Hepatic stellate cell (primary cell): ENCODE data around the gene LIPK.
"Not testable (repeated sequence)": the region's sequence is repeated elsewhere in the genome, so short reads cannot be mapped to it uniquely, and the experiment has no call there.

Experiments used
- DNase-seq: peaks from one replicate; pipeline ENCODE4 v3.0.0; 2011; ENCODE audit warnings: low spot score

The LIPK gene, protein sequence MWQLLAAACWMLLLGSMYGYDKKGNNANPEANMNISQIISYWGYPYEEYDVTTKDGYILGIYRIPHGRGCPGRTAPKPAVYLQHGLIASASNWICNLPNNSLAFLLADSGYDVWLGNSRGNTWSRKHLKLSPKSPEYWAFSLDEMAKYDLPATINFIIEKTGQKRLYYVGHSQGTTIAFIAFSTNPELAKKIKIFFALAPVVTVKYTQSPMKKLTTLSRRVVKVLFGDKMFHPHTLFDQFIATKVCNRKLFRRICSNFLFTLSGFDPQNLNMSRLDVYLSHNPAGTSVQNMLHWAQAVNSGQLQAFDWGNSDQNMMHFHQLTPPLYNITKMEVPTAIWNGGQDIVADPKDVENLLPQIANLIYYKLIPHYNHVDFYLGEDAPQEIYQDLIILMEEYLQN

DNA sequence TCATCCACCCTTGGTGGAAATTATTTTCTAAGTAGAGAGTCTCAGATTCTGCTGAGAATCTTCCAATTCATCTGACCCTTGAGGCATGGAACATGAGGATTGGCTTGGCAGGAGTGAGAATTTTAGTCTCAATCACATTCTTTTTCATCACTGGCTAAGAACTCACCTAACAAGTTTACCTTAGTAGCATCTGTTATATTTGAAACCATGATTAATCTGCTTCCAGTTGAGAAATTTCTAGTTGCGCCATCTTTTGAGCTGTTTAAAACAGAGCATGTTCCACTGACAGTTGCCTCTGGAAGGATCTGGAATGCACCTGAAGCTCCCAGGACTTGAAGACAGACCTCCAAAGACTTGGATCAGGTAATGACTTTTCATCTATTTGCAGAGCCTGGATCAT, at the start of gene LIPK:
TSS of gene LIPK (plus strand) at position 292 of the 400 bp plus-strand sequence. CDS start 18,295 bp downstream, outside the sequence.
- DNase-seq = no peak

- no peak for DNase-seq
Measured at GRCh38 chr10:88657901-88658300, 48.1 kb upstream of the LIPK start.

GRCh38 chr10:88659725-88660597, 46.1 kb upstream of the LIPK start:
- DNase-seq = peak; percentile 13

DNA sequence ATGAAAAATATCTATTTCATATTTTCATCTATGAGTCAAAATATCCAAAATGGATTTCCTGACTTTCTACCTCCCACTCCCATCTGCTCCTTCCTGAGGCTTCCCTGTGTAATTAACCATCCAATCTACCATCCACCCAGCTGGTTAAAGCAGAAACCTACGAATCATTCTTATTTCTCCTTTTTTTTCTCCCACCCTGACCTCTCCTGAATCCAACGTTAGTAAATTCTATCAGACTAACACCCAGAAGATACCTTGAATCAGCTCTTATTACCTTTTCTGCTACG, 45.5 kb upstream of the LIPK start:
- no peak for DNase-seq

- DNase-seq = no peak
Measured at GRCh38 chr10:88661018-88661417, 45.0 kb upstream of the LIPK start.

- DNase-seq = no peak
Measured at GRCh38 chr10:88661577-88661976, 44.5 kb upstream of the LIPK start.

GRCh38 chr10:88663153-88663552, 42.9 kb upstream of the LIPK start:
- not testable (repeated sequence) for DNase-seq

DNA sequence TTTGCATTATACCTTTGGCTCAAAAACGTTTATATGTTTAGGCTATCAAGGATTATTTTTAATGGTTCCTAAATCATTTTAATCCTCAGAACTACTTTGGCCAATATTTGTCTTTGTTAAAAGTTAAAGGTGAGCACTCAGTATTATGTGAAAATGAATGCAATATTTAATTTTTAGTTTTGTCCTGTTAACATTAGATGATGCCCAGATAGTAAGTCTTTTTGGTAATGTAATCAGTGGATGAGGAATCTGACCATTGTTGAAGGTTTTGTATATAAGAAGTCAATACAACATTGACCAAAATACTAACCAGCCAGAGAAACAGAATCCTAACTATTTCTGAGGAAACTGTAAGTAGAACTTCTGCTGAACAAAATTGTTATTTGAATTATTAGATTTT, 41.9 kb upstream of the LIPK start, which contains the start of gene LIPF:
TSS of gene LIPF (plus strand) at position 301 of the 400 bp plus-strand sequence. CDS start 2,856 bp downstream, outside the sequence.
- no peak for DNase-seq

DNA sequence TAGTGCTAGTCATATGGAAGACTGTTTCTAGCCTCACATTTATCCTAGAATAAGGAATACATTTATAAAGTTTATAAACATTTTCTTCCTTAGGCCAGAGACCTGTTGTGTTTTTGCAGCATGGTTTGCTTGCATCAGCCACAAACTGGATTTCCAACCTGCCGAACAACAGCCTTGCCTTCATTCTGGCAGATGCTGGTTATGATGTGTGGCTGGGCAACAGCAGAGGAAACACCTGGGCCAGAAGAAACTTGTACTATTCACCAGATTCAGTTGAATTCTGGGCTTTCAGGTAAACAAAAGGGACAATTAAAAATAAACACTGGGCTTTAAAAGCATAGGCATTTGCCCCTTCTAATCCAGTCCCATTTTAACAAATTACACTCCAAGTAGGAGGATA, 37.6 kb upstream of the LIPK start:
- DNase-seq = no peak

- no peak for DNase-seq
Measured at GRCh38 chr10:88670497-88670896, 35.6 kb upstream of the LIPK start.

- no peak for DNase-seq
Measured at GRCh38 chr10:88672041-88672440, 34.0 kb upstream of the LIPK start.

DNA sequence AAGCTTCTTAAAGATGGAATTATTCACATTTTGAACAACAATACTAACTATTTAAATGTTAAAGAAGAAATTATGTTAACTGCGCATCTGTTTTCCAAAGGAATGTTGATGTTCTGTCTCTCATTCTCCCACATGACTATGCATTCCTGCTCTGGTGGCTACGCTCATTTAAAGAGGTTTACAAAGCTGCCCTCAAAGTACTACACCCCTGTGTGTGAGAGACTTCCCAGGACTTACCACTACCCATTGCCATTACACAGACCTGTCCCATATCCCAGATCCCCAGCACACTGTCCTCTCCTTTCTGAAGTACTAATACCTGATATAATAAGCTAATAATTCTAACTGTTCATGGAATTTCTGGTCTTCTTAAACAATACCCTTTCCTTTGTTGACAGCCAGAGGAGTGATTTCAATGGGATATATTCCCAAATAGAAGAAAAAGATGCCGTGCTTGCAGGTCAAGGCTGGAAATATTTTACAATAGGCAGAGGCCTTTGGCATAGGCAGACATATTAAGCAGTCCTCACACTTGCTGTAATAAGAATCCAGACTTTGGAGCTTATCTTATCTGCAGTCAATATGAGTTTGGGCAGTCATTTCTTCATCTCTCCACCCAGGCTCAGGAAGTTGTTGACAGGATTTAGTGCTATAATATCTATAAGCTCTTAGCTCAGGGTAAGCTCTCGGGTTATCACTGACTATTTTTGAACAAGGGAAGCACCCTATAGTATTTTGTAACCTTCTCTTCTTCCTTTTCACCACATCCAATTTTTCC, 29.6 kb upstream of the LIPK start:
- DNase-seq = no peak

GRCh38 chr10:88680958-88681357, 25.1 kb upstream of the LIPK start:
- DNase-seq = no peak

GRCh38 chr10:88682491-88682890, 23.6 kb upstream of the LIPK start:
- no peak for DNase-seq

DNA sequence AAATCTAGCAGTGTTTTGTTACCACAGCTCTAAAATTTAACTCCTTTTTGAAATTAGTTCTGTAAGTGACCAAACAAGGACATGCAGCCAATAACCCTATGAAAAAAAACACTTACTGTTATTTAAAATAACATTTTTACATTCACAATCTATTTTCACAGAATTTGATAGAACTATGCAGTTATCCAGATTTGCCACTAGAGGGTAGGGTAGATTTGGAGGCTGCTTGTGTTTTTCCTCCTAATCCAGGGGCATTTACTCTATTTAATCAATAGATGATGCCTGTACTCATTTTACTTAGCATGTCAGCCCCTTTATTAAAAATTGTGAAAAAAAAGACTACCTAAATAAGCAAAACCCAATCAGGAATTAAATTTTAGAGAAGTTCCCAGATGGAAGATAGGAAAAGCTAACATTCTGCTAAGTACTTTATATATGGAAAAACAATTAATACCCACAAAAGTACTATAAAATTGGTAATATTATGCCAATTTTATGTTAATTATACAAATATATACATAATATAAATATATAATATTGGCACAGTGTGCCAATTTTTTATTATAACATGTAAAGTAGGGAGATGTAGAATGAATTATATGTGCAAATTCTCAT, 18.1 kb upstream of the LIPK start:
- DNase-seq = peak; percentile 4

- no peak for DNase-seq
Measured at GRCh38 chr10:88689366-88689765, 16.7 kb upstream of the LIPK start.

DNA sequence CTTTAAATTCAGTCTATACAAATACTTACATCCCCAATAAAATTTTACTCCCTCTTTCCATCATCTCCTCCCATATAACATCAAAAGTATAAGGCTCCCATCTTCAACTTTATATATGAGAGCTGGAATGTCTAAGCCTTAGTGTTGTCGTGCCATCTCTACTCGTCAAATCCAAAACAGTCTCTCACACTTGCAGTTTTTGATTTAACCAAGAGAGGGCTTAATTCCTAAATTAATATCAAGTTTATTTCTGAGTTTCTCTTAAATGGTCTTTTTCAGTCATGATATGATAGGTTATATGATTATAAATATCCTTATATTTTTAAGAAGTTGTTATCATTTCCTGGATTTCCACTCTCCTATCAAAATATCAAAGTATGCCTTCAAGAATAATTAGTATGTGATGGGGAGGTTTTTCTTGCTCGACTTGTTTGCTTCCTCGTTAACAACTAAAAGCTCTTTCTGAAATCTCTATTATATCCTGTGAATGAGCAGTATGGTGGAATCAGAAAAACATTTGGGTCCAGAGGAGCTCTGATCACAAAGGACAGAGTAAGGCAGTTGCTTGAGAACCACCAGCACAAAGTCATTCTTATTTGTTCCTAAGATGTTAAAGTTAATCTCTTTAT, 12.5 kb upstream of the LIPK start:
- DNase-seq = no peak

- no peak for DNase-seq
Measured at GRCh38 chr10:88702848-88703597, 3.0 kb upstream of the LIPK start.

DNA sequence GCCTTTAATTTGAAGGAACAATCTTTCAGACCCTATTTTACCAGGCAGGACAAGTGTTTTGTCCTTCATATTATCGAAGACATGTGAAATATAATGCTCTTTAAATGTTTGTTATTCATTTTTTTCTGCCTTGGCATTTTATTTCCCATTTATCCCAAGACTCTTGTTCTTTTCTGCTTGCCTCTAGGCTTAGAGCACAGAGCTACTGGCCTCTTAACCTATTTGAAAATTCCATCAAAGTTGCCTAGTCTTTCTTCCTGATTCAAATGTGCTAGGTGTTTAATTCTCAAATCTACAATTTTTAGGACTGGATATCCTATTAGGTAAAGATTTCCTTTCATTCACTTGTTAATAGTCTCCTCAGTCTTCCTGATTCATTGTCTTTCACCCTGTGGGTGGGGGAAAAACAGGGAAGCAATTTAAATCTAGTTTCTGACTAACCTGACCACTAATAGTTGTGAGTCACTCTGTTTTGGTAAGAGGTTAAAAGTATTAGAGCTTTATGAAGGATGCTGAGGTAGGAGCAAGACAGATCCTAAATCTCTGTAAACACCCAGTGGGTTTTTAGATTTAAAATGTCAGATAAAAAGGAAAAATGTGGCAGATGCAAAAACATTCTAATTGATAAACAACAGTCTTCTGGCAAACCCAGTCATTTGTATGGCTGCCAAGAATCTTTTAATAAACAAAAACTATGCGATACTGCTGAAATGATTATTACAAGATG, 1.5 kb downstream of the LIPK start:
- peak; percentile 6 for DNase-seq

- DNase-seq = not testable (repeated sequence)
Measured at GRCh38 chr10:88709361-88709760, 3.3 kb downstream of the LIPK start.
